KMS-11 (cell line): ENCODE measurements around the gene SNX5.

Source experiments
- H2AFZ ChIP-seq: fragments of 200-600 bp; sonication (generic); 2 replicates; pipeline ENCODE4 v1.6.1; 2016; ENCODE audit warnings: antibody characterized with exemption, mixed run types, low read depth
- H3K27ac ChIP-seq: fragments of 200-600 bp; sonication (generic); 2 replicates; pipeline ENCODE4 v1.6.1; 2016; ENCODE audit warnings: mild to moderate bottlenecking, mixed run types
- H3K27me3 ChIP-seq: fragments of 200-600 bp; sonication (generic); 2 replicates; pipeline ENCODE4 v1.6.1; 2017; ENCODE audit warnings: mild to moderate bottlenecking, low read depth, mixed run types, moderate library complexity; ENCODE audit not compliant: insufficient read depth
- H3K36me3 ChIP-seq: fragments of 200-600 bp; sonication (generic); 2 replicates; pipeline ENCODE4 v1.6.1; 2017; ENCODE audit warnings: mild to moderate bottlenecking, mixed run types; ENCODE audit not compliant: insufficient read depth
- H3K4me1 ChIP-seq: fragments of 200-600 bp; sonication (generic); 2 replicates; pipeline ENCODE4 v1.6.1; 2016; ENCODE audit warnings: mild to moderate bottlenecking, low read depth, mixed run types; ENCODE audit not compliant: poor library complexity, severe bottlenecking
- H3K4me2 ChIP-seq: fragments of 200-600 bp; sonication (generic); 2 replicates; pipeline ENCODE4 v1.7.0; 2016; ENCODE audit warnings: mild to moderate bottlenecking, mixed run types
- H3K4me3 ChIP-seq: fragments of 200-600 bp; sonication (generic); IDR thresholded peaks from 2 replicates; pipeline ENCODE4 v1.6.1; 2017; ENCODE audit warnings: low read depth, low read length, mixed read lengths; ENCODE audit not compliant: insufficient read depth
- H3K79me2 ChIP-seq: fragments of 200-600 bp; sonication (generic); 2 replicates; pipeline ENCODE4 v1.6.1; 2016; ENCODE audit warnings: low read depth, mixed run types; ENCODE audit not compliant: insufficient read depth
- H3K9ac ChIP-seq: fragments of 200-600 bp; sonication (generic); 2 replicates; pipeline ENCODE4 v1.6.1; 2016; ENCODE audit warnings: mild to moderate bottlenecking, mixed run types
- H4K20me1 ChIP-seq: fragments of 200-600 bp; sonication (generic); 2 replicates; pipeline ENCODE4 v1.6.1; 2016; ENCODE audit warnings: mild to moderate bottlenecking, mixed run types; ENCODE audit not compliant: insufficient read depth
- TF ChIP-seq, protein P1 (sequence below): fragments of 200-600 bp; sonication (generic); conservative IDR thresholded peaks from 2 replicates; pipeline ENCODE4 v1.6.1; 2017; ENCODE audit warnings: low read depth, mild to moderate bottlenecking, antibody characterized with exemption, low read length, moderate library complexity, mixed read lengths

Gene SNX5

GRCh38 chr20:18004384-18005031 lies 35.9 kb upstream of the SNX5 start:
- no peak overlapping the region for H2AFZ ChIP-seq
- H3K27ac ChIP-seq: no peak overlapping the region
- peaks cover 8% of the 10 kb centered on the region for H3K4me1 ChIP-seq
- no peaks in the 10 kb centered on the region for H3K79me2 ChIP-seq
- H3K4me3 ChIP-seq: no peak overlapping the region
- no peak overlapping the region for H3K4me2 ChIP-seq
- H3K27me3 ChIP-seq: no peaks in the 10 kb centered on the region
- no peaks in the 10 kb centered on the region for H4K20me1 ChIP-seq
- no peak overlapping the region for H3K9ac ChIP-seq
- TF ChIP-seq, protein P1, sequence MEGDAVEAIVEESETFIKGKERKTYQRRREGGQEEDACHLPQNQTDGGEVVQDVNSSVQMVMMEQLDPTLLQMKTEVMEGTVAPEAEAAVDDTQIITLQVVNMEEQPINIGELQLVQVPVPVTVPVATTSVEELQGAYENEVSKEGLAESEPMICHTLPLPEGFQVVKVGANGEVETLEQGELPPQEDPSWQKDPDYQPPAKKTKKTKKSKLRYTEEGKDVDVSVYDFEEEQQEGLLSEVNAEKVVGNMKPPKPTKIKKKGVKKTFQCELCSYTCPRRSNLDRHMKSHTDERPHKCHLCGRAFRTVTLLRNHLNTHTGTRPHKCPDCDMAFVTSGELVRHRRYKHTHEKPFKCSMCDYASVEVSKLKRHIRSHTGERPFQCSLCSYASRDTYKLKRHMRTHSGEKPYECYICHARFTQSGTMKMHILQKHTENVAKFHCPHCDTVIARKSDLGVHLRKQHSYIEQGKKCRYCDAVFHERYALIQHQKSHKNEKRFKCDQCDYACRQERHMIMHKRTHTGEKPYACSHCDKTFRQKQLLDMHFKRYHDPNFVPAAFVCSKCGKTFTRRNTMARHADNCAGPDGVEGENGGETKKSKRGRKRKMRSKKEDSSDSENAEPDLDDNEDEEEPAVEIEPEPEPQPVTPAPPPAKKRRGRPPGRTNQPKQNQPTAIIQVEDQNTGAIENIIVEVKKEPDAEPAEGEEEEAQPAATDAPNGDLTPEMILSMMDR: no peak
- no peaks in the 10 kb centered on the region for H3K36me3 ChIP-seq

- Histone ChIP-seq H3K4me3 (no peak overlapping the region), H3K27me3 (no peaks in the 10 kb centered on the region), H2AFZ (no peak overlapping the region), H3K9ac (no peak overlapping the region), H4K20me1 (no peaks in the 10 kb centered on the region), H3K79me2 (no peaks in the 10 kb centered on the region), H3K4me1 (peaks cover 8% of the 10 kb centered on the region), H3K27ac (no peak overlapping the region), H3K36me3 (no peaks in the 10 kb centered on the region), H3K4me2 (no peak overlapping the region)
- TF ChIP-seq, protein P1: no peak
These were observed 35.3 kb upstream of the SNX5 start for GRCh38 chr20:18003897-18004296.

DNA sequence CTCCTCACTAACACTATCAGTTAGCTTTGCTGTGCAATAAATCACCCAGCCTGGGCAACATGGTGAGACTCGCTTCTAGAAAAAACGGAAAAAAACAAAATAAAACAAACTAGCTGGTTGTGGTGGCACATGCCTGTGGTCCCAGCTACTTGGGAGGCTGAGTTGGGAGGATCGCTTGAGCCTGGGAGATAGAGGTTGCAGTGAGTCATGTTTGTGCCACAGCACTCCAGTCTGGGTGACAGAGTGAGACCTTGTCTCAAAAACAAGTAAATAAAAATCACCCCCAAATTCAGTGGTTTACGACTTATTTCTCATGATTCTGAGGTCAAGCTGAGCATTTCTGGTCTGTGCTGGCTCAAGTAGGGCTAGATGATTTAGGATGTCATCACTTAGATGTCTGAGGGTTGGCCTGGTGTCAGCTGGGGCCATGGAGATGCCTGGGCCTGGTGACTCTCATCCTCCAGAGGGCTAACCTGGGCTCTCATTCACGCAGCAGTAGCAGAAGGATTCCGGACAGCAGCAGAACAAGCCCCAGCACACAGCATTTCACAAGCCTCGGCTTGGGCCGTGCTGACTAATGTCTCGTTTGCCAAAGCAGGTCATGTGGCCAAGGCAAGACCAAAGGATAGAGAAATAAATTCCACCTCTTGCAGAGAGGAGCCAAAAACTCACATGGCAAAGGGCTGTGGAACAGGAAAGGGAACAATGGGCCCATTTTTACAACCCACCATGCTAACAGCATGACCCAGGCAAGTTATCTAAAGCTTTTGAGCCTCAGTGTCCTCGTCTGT lies 32.7 kb upstream of the SNX5 start:
- H2AFZ ChIP-seq: no peak overlapping the region

DNA sequence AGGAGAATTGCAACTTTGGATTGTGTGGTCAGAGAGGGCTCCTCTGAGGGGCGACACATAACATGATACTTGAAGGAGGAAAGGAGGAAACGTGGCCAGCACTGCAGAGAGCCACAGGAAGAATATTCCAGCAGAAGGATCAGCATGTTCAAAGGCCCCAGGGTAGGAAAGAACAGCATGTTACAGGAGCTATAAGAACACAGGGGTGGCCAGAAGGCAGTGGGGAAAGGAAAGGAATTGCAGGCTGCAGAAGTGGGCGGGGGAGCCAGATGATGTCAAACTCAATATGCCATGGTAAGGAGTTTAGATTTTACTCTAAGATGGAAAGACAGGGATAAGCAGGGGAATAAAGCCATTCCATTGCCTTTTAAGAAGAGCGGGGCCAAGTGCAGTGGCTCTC lies 31.0 kb upstream of the SNX5 start:
- Histone ChIP-seq H3K27me3 (no peaks in the 10 kb centered on the region), H3K9ac (no peak overlapping the region), H3K4me3 (no peak overlapping the region), H3K27ac (no peak overlapping the region), H3K4me2 (no peak overlapping the region), H4K20me1 (no peaks in the 10 kb centered on the region), H3K79me2 (no peaks in the 10 kb centered on the region), H3K4me1 (peaks cover 8% of the 10 kb centered on the region), H3K36me3 (no peaks in the 10 kb centered on the region), H2AFZ (no peak overlapping the region)
- TF ChIP-seq, protein P1: no peak

More for the DNA sequence above, 32.7 kb upstream of the SNX5 start:
- no peak overlapping the region for H3K4me2 ChIP-seq
- no peaks in the 10 kb centered on the region for H4K20me1 ChIP-seq
- H3K79me2 ChIP-seq: no peaks in the 10 kb centered on the region
- H3K27ac ChIP-seq: no peak overlapping the region
- no peak overlapping the region for H3K9ac ChIP-seq
- TF ChIP-seq, protein P1: no peak
- no peaks in the 10 kb centered on the region for H3K27me3 ChIP-seq
- no peak overlapping the region for H3K4me3 ChIP-seq
- H3K4me1 ChIP-seq: peaks cover 8% of the 10 kb centered on the region
- H3K36me3 ChIP-seq: no peaks in the 10 kb centered on the region
